HG02885 (cell line): Measurements from ENCODE around the gene KIF26A.
"Not testable (repeated sequence)": the region's sequence is repeated elsewhere in the genome, so short reads cannot be mapped to it uniquely, and the experiment has no call there.

ENCODE experiments used
- ATAC-seq: cut with Tn5 transposase; IDR thresholded peaks from one replicate; pipeline ENCODE4 v1.9.1; 2021; ENCODE audit warnings: mild to moderate bottlenecking; ENCODE audit not compliant: unreplicated experiment, poor library complexity

KIF26A gene

GRCh38 chr14:104152686-104153393 is 14.5 kb downstream of the KIF26A start:
- ATAC-seq = no peak

- not testable (repeated sequence) for ATAC-seq
These were observed 15.0 kb downstream of the KIF26A start for GRCh38 chr14:104153394-104153755.

GRCh38 chr14:104154246-104154645 is 15.9 kb downstream of the KIF26A start:
- no peak for ATAC-seq

GRCh38 chr14:104155513-104155912 is 17.1 kb downstream of the KIF26A start:
- no peak for ATAC-seq

- ATAC-seq = no peak
These were observed 17.8 kb downstream of the KIF26A start for GRCh38 chr14:104156142-104156541.

GRCh38 chr14:104157016-104157928 is 18.9 kb downstream of the KIF26A start:
- ATAC-seq = no peak

GRCh38 chr14:104158827-104159798 is 20.7 kb downstream of the KIF26A start:
- no peak for ATAC-seq

GRCh38 chr14:104159990-104160389 is 21.6 kb downstream of the KIF26A start:
- no peak for ATAC-seq

GRCh38 chr14:104161602-104162367 is 23.4 kb downstream of the KIF26A start:
- ATAC-seq = no peak

GRCh38 chr14:104162495-104162894 is 24.1 kb downstream of the KIF26A start:
- ATAC-seq = no peak

- ATAC-seq = no peak
These were observed 25.2 kb downstream of the KIF26A start for GRCh38 chr14:104163541-104163940.

- no peak for ATAC-seq
These were observed 25.7 kb downstream of the KIF26A start for GRCh38 chr14:104164041-104164440.

GRCh38 chr14:104164512-104164911 is 26.1 kb downstream of the KIF26A start:
- no peak for ATAC-seq

GRCh38 chr14:104166698-104167097 is 28.3 kb downstream of the KIF26A start:
- ATAC-seq = no peak

- ATAC-seq = no peak
These were observed 30.2 kb downstream of the KIF26A start for GRCh38 chr14:104168603-104169002.

- no peak for ATAC-seq
These were observed 30.8 kb downstream of the KIF26A start for GRCh38 chr14:104169005-104169698.

GRCh38 chr14:104169699-104170479 is 31.5 kb downstream of the KIF26A start:
- no peak for ATAC-seq

- no peak for ATAC-seq
These were observed 32.8 kb downstream of the KIF26A start for GRCh38 chr14:104171029-104171697.
